ENCODE results near the gene RBM20. TPM values are rescaled to one million over a fixed set of nuclear protein-coding genes. Genes with fewer than 3 reads are reported as not detected.

Gene RBM20
- total and polyA plus RNA-seq, 2 experiments from 2014 or later, result 0.05 to 0.17 TPM

DNA sequence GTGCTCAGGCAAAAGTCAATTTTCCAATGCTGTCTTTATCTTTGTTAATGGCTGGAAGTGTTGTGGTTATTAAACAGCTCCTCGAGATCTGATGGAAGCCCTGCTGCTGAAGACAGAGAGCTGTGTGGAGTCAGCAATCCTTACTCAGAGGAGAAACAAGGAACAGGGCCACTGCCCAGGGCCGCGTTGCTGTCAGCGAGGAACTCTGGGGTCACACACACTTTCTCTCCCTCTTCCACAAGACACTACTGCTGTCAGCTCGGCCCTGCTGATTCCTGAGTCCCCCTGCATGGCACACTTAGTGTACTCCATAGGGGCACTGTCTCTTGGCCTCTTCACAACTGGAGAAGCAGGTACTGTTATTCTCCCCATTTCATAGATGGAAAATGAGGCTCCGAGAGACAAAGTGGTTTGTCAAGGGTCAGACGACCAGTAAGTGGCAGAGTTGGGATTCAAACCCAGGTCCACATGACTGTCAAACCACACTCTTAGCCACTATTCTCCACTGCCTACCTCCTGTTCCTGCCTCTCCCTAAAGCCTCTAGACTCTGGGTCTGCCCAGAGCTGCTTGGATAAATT, 198.3 kb downstream of the RBM20 start:
- no peaks in the 10 kb centered on the region for H4K20me1 ChIP-seq (replicated peaks; ENCODE audit: insufficient read depth)
- no peaks in the 10 kb centered on the region for H3K27me3 Mint-ChIP-seq (ENCODE audit: insufficient read depth, low read depth, poor library complexity)
- no peaks in the 10 kb centered on the region for H3K36me3 Mint-ChIP-seq (ENCODE audit: low read depth)
- no peaks in the 10 kb centered on the region; the same call in 2 of the 3 replicates for H3K9me3 Mint-ChIP-seq
- ATAC-seq, result no peak
- no peak overlapping the region for H3K27ac ChIP-seq (ENCODE audit: low read depth)
- no peaks in the 10 kb centered on the region for H3K36me3 ChIP-seq (ENCODE audit: insufficient read depth)
- peaks cover 12% of the 10 kb centered on the region for H3K4me1 Mint-ChIP-seq
- no peak overlapping the region for H3K27ac Mint-ChIP-seq
- 0 out of 2 replicates have a peak, but pooled peaks cover 3% of the 10 kb centered on the region for H3K4me1 ChIP-seq (ENCODE audit: insufficient read depth)
- H2AFZ ChIP-seq, result no peak overlapping the region
- no peaks in the 10 kb centered on the region for H3K27me3 ChIP-seq (ENCODE audit: insufficient read depth)
- H3K79me2 ChIP-seq (replicated peaks; ENCODE audit: insufficient read depth), result no peaks in the 10 kb centered on the region
- no peaks in the 10 kb centered on the region; the same call in 1 of the 2 replicates for H3K9me2 ChIP-seq (ENCODE audit: insufficient read depth)
- H3K4me2 ChIP-seq, result no peak overlapping the region
- H3K4me3 ChIP-seq, result no peak overlapping the region
- H3F3A ChIP-seq (replicated peaks; ENCODE audit: low read depth), result no peaks in the 10 kb centered on the region
- TF ChIP-seq NANOG (IDR thresholded peaks at IDR 0.05; ENCODE audit: borderline replicate concordance) (no peak), POLR2AphosphoS5 (IDR thresholded peaks at IDR 0.05; ENCODE audit: low read depth) (no peak), JUNB (IDR thresholded peaks at IDR 0.05; ENCODE audit: unreplicated experiment) (no peak), ZNF114 (CRISPR knock-in tag; IDR thresholded peaks at IDR 0.05) (no peak), EZH2phosphoT487 (IDR thresholded peaks at IDR 0.05; ENCODE audit: unreplicated experiment) (no peak), STAT1 (IDR thresholded peaks at IDR 0.05; ENCODE audit: unreplicated experiment) (no peak), CREB1 (CRISPR knock-in tag; IDR thresholded peaks at IDR 0.05; ENCODE audit: low read depth) (no peak), EZH2 (IDR thresholded peaks at IDR 0.05; ENCODE audit: low read depth, unreplicated experiment) (no peak), ZNF331 (CRISPR knock-in tag; IDR thresholded peaks at IDR 0.05; ENCODE audit: low read depth) (no peak)
- TF ChIP-seq, protein P1, sequence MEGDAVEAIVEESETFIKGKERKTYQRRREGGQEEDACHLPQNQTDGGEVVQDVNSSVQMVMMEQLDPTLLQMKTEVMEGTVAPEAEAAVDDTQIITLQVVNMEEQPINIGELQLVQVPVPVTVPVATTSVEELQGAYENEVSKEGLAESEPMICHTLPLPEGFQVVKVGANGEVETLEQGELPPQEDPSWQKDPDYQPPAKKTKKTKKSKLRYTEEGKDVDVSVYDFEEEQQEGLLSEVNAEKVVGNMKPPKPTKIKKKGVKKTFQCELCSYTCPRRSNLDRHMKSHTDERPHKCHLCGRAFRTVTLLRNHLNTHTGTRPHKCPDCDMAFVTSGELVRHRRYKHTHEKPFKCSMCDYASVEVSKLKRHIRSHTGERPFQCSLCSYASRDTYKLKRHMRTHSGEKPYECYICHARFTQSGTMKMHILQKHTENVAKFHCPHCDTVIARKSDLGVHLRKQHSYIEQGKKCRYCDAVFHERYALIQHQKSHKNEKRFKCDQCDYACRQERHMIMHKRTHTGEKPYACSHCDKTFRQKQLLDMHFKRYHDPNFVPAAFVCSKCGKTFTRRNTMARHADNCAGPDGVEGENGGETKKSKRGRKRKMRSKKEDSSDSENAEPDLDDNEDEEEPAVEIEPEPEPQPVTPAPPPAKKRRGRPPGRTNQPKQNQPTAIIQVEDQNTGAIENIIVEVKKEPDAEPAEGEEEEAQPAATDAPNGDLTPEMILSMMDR (conservative IDR thresholded peaks at IDR 0.05; ENCODE audit: low read depth in 2 of 2), result no peak
- TF ChIP-seq, protein P2, sequence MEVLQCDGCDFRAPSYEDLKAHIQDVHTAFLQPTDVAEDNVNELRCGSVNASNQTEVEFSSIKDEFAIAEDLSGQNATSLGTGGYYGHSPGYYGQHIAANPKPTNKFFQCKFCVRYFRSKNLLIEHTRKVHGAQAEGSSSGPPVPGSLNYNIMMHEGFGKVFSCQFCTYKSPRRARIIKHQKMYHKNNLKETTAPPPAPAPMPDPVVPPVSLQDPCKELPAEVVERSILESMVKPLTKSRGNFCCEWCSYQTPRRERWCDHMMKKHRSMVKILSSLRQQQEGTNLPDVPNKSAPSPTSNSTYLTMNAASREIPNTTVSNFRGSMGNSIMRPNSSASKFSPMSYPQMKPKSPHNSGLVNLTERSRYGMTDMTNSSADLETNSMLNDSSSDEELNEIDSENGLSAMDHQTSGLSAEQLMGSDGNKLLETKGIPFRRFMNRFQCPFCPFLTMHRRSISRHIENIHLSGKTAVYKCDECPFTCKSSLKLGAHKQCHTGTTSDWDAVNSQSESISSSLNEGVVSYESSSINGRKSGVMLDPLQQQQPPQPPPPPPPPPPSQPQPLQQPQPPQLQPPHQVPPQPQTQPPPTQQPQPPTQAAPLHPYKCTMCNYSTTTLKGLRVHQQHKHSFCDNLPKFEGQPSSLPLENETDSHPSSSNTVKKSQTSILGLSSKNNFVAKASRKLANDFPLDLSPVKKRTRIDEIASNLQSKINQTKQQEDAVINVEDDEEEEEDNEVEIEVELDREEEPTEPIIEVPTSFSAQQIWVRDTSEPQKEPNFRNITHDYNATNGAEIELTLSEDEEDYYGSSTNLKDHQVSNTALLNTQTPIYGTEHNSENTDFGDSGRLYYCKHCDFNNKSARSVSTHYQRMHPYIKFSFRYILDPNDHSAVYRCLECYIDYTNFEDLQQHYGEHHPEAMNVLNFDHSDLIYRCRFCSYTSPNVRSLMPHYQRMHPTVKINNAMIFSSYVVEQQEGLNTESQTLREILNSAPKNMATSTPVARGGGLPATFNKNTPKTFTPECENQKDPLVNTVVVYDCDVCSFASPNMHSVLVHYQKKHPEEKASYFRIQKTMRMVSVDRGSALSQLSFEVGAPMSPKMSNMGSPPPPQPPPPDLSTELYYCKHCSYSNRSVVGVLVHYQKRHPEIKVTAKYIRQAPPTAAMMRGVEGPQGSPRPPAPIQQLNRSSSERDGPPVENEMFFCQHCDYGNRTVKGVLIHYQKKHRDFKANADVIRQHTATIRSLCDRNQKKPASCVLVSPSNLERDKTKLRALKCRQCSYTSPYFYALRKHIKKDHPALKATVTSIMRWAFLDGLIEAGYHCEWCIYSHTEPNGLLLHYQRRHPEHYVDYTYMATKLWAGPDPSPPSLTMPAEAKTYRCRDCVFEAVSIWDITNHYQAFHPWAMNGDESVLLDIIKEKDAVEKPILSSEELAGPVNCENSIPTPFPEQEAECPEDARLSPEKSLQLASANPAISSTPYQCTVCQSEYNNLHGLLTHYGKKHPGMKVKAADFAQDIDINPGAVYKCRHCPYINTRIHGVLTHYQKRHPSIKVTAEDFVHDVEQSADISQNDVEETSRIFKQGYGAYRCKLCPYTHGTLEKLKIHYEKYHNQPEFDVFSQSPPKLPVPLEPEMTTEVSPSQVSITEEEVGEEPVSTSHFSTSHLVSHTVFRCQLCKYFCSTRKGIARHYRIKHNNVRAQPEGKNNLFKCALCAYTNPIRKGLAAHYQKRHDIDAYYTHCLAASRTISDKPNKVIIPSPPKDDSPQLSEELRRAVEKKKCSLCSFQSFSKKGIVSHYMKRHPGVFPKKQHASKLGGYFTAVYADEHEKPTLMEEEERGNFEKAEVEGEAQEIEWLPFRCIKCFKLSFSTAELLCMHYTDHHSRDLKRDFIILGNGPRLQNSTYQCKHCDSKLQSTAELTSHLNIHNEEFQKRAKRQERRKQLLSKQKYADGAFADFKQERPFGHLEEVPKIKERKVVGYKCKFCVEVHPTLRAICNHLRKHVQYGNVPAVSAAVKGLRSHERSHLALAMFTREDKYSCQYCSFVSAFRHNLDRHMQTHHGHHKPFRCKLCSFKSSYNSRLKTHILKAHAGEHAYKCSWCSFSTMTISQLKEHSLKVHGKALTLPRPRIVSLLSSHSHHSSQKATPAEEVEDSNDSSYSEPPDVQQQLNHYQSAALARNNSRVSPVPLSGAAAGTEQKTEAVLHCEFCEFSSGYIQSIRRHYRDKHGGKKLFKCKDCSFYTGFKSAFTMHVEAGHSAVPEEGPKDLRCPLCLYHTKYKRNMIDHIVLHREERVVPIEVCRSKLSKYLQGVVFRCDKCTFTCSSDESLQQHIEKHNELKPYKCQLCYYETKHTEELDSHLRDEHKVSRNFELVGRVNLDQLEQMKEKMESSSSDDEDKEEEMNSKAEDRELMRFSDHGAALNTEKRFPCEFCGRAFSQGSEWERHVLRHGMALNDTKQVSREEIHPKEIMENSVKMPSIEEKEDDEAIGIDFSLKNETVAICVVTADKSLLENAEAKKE (CRISPR knock-in tag; IDR thresholded peaks at IDR 0.05), result no peak
- TF ChIP-seq, protein P3, sequence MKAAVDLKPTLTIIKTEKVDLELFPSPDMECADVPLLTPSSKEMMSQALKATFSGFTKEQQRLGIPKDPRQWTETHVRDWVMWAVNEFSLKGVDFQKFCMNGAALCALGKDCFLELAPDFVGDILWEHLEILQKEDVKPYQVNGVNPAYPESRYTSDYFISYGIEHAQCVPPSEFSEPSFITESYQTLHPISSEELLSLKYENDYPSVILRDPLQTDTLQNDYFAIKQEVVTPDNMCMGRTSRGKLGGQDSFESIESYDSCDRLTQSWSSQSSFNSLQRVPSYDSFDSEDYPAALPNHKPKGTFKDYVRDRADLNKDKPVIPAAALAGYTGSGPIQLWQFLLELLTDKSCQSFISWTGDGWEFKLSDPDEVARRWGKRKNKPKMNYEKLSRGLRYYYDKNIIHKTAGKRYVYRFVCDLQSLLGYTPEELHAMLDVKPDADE (IDR thresholded peaks at IDR 0.05), result no peak
- TF ChIP-seq, protein P4, sequence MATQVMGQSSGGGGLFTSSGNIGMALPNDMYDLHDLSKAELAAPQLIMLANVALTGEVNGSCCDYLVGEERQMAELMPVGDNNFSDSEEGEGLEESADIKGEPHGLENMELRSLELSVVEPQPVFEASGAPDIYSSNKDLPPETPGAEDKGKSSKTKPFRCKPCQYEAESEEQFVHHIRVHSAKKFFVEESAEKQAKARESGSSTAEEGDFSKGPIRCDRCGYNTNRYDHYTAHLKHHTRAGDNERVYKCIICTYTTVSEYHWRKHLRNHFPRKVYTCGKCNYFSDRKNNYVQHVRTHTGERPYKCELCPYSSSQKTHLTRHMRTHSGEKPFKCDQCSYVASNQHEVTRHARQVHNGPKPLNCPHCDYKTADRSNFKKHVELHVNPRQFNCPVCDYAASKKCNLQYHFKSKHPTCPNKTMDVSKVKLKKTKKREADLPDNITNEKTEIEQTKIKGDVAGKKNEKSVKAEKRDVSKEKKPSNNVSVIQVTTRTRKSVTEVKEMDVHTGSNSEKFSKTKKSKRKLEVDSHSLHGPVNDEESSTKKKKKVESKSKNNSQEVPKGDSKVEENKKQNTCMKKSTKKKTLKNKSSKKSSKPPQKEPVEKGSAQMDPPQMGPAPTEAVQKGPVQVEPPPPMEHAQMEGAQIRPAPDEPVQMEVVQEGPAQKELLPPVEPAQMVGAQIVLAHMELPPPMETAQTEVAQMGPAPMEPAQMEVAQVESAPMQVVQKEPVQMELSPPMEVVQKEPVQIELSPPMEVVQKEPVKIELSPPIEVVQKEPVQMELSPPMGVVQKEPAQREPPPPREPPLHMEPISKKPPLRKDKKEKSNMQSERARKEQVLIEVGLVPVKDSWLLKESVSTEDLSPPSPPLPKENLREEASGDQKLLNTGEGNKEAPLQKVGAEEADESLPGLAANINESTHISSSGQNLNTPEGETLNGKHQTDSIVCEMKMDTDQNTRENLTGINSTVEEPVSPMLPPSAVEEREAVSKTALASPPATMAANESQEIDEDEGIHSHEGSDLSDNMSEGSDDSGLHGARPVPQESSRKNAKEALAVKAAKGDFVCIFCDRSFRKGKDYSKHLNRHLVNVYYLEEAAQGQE (IDR thresholded peaks at IDR 0.05; ENCODE audit: unreplicated experiment), result no peak
- H3K4me3 Mint-ChIP-seq, result no peak overlapping the region
- no peak for DNase-seq (ENCODE audit: low spot score)

Data from GM23338 (cell line).